HG03342 (cell line): Measurements from ENCODE around the gene IFT81.
A peak's percentile ranks its signal among the peaks of the same experiment; 100 is the strongest.

Source experiments
- ATAC-seq: cut with Tn5 transposase; IDR thresholded peaks from one replicate; pipeline ENCODE4 v1.9.1; 2021; ENCODE audit warnings: mild to moderate bottlenecking, moderate library complexity; ENCODE audit not compliant: unreplicated experiment

Gene IFT81

GRCh38 chr12:110149086-110149660 is 25.0 kb downstream of the IFT81 start:
- no peak for ATAC-seq

GRCh38 chr12:110156766-110157165 is 32.6 kb downstream of the IFT81 start:
- ATAC-seq = no peak

- ATAC-seq = no peak
Measured at GRCh38 chr12:110157539-110157938, 33.4 kb downstream of the IFT81 start.

GRCh38 chr12:110159671-110160245 is 35.6 kb downstream of the IFT81 start:
- no peak for ATAC-seq

GRCh38 chr12:110165540-110166159 is 41.5 kb downstream of the IFT81 start:
- ATAC-seq = peak; percentile 74

GRCh38 chr12:110168732-110169455 is 44.7 kb downstream of the IFT81 start:
- no peak for ATAC-seq

- no peak for ATAC-seq
Measured at GRCh38 chr12:110170535-110171185, 46.5 kb downstream of the IFT81 start.

GRCh38 chr12:110171186-110171538 is 47.0 kb downstream of the IFT81 start:
- no peak for ATAC-seq

GRCh38 chr12:110171636-110172035 is 47.5 kb downstream of the IFT81 start:
- ATAC-seq = no peak

GRCh38 chr12:110174373-110174996 is 50.3 kb downstream of the IFT81 start:
- ATAC-seq = no peak

- ATAC-seq = no peak
Measured at GRCh38 chr12:110175201-110175600, 51.0 kb downstream of the IFT81 start.

GRCh38 chr12:110176745-110177144 is 52.6 kb downstream of the IFT81 start:
- no peak for ATAC-seq

- ATAC-seq = no peak
Measured at GRCh38 chr12:110179291-110179690, 55.1 kb downstream of the IFT81 start.

- ATAC-seq = no peak
Measured at GRCh38 chr12:110180591-110181005, 56.4 kb downstream of the IFT81 start.

GRCh38 chr12:110182281-110182680 is 58.1 kb downstream of the IFT81 start:
- no peak for ATAC-seq

GRCh38 chr12:110183386-110183785 is 59.2 kb downstream of the IFT81 start:
- no peak for ATAC-seq

GRCh38 chr12:110185626-110186025 is 61.5 kb downstream of the IFT81 start:
- no peak for ATAC-seq

GRCh38 chr12:110186059-110186458 is 61.9 kb downstream of the IFT81 start:
- no peak for ATAC-seq

- ATAC-seq = no peak
Measured at GRCh38 chr12:110193196-110193595, 69.0 kb downstream of the IFT81 start.

GRCh38 chr12:110197003-110197402 is 72.8 kb downstream of the IFT81 start:
- no peak for ATAC-seq

GRCh38 chr12:110198386-110198785 is 74.2 kb downstream of the IFT81 start:
- no peak for ATAC-seq
